Measurements from ENCODE around the gene ANO1. TPM values are rescaled to one million over a fixed set of nuclear protein-coding genes. Genes with fewer than 3 reads are reported as not detected.

ANO1 gene
- total RNA-seq, 1 donor from 2014 or later = 244 TPM

DNA sequence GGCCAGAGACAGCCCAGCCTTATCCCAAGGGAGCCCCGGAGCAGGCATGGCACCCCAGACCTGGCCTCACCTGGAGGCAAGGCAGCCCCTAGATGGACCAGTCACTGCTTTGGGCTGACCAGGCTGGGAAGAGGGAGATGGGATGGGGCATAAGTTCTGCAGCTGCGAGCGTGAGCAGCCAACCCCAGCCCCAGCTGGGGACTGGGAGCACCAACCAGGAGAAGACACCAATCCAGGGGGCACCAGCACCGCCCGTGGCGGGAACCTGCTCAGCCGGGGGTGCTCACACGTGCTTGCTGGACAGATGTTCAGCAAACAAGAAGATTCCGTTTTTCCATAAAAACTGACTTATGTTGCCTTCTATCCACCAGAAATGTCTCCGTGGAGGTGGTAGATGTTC lies 108.8 kb downstream of the ANO1 start:
- no peak overlapping the region for H3K4me3 ChIP-seq
- intact Hi-C loops (cut with DNase I) = no loop called here
- no peak for DNase-seq (ENCODE audit: low spot score in 2 of 2)
- H3K36me3 ChIP-seq = peaks cover 56 to 60% of the 10 kb centered on the region in 2 donors
- TF ChIP-seq, protein P1, sequence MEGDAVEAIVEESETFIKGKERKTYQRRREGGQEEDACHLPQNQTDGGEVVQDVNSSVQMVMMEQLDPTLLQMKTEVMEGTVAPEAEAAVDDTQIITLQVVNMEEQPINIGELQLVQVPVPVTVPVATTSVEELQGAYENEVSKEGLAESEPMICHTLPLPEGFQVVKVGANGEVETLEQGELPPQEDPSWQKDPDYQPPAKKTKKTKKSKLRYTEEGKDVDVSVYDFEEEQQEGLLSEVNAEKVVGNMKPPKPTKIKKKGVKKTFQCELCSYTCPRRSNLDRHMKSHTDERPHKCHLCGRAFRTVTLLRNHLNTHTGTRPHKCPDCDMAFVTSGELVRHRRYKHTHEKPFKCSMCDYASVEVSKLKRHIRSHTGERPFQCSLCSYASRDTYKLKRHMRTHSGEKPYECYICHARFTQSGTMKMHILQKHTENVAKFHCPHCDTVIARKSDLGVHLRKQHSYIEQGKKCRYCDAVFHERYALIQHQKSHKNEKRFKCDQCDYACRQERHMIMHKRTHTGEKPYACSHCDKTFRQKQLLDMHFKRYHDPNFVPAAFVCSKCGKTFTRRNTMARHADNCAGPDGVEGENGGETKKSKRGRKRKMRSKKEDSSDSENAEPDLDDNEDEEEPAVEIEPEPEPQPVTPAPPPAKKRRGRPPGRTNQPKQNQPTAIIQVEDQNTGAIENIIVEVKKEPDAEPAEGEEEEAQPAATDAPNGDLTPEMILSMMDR (IDR thresholded peaks at IDR 0.05) = no peak
- no peaks in the 10 kb centered on the region for H3K9me3 ChIP-seq
- H3K27me3 ChIP-seq = no peaks in the 10 kb centered on the region
- peak overlapping the region; percentile 6 to 16 for H3K27ac ChIP-seq
- H3K4me1 ChIP-seq = peaks cover 0 to 6% of the 10 kb centered on the region in 2 donors

DNA sequence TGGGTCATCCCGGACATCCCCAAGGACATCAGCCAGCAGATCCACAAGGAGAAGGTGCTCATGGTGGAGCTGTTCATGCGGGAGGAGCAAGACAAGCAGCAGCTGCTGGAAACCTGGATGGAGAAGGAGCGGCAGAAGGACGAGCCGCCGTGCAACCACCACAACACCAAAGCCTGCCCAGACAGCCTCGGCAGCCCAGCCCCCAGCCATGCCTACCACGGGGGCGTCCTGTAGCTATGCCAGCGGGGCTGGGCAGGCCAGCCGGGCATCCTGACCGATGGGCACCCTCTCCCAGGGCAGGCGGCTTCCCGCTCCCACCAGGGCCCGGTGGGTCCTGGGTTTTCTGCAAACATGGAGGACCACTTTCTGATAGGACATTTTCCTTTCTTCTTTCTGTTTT lies 109.7 kb downstream of the ANO1 start:
- Histone ChIP-seq H3K27me3 (no peaks in the 10 kb centered on the region), H3K36me3 (peaks cover 48 to 51% of the 10 kb centered on the region in 2 donors), H3K9me3 (no peaks in the 10 kb centered on the region), H3K4me1 (peaks cover 0 to 9% of the 10 kb centered on the region in 2 donors), H3K27ac (peak overlapping the region in 1 of 2 donors; percentile 6), H3K4me3 (no peak overlapping the region)
- TF ChIP-seq, protein P1 (IDR thresholded peaks at IDR 0.05) = no peak
- no peak for DNase-seq (ENCODE audit: low spot score in 2 of 2)
- intact Hi-C loops (cut with DNase I) = no loop called here

DNA sequence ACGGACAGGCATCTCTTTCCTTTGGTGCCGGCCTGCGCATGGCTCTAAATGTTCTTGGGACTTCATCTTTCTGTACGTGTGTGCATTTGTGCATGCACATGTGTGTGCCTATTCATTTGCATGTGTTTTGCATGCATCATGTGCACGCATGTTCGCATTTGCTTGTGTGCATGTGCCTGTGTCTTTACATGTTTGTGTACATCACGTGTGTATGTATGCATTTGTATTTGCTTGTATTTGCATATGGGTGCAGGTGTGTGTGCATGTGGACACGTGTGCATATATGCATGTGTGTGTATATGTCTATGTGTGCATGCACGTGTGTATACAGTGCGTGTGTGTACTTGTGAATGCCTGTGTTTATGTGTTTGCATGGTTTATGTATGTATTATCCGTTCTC lies 111.5 kb downstream of the ANO1 start:
- Histone ChIP-seq H3K9me3 (no peaks in the 10 kb centered on the region), H3K27ac (no peak overlapping the region), H3K27me3 (no peaks in the 10 kb centered on the region), H3K4me1 (peaks cover 0 to 11% of the 10 kb centered on the region in 2 donors), H3K4me3 (no peak overlapping the region), H3K36me3 (peaks cover 37 to 39% of the 10 kb centered on the region in 2 donors)
- TF ChIP-seq, protein P1 (IDR thresholded peaks at IDR 0.05) = no peak
- intact Hi-C loops (cut with DNase I) = loop anchor here (5.0 kb wide), 2 partner anchors 112 to 487 kb away; partner anchors contain the start of genes ANO1 and FGF19
- DNase-seq (ENCODE audit: low spot score in 2 of 2) = no peak

DNA sequence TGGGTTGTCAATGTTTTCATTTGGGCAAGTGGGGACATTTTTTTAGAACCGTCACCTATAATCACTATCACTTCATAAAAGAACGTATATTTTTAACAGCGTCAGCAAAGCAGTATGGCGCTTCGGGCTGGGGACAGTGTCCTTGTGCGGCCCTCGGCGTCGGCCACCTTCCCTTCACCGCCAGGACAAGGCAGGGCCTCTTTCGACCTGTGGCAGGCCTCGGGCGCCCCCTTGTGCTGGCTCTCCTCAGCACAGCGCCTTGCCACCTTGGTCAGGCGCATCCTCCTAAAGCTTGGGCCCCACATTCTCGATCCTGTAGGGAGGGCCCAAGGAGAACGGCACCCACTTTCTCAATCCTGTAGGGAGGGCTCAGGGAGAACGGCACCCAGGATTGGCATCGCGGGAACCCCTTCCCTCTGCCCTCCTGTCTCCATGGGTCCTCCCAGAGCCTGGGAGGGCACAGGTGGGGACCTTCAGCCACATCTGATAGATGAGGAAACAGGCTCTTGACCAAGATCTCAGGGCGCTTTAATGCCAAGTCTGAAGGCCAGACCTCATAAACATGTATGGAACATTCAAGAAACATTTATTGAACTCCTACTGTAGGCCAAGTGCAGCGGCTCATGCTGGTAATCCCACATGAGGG lies 113.5 kb downstream of the ANO1 start:
- TF ChIP-seq, protein P1 (IDR thresholded peaks at IDR 0.05) = peak; percentile 91 to 92 (median 92)
- H3K4me3 ChIP-seq = no peak overlapping the region
- H3K4me1 ChIP-seq = peaks cover 0 to 11% of the 10 kb centered on the region in 2 donors
- H3K27ac ChIP-seq = no peak overlapping the region
- DNase-seq (ENCODE audit: low spot score in 2 of 2) = peak in 1 of 2 donors; percentile 85
- H3K36me3 ChIP-seq = peaks cover 17 to 21% of the 10 kb centered on the region in 2 donors
- intact Hi-C loops (cut with DNase I) = loop anchor here (1.0 to 5.0 kb wide), 4 partner anchors 114 to 489 kb away; partner anchors contain the start of genes ANO1 and FGF19
- H3K9me3 ChIP-seq = no peaks in the 10 kb centered on the region
- H3K27me3 ChIP-seq = no peaks in the 10 kb centered on the region

DNA sequence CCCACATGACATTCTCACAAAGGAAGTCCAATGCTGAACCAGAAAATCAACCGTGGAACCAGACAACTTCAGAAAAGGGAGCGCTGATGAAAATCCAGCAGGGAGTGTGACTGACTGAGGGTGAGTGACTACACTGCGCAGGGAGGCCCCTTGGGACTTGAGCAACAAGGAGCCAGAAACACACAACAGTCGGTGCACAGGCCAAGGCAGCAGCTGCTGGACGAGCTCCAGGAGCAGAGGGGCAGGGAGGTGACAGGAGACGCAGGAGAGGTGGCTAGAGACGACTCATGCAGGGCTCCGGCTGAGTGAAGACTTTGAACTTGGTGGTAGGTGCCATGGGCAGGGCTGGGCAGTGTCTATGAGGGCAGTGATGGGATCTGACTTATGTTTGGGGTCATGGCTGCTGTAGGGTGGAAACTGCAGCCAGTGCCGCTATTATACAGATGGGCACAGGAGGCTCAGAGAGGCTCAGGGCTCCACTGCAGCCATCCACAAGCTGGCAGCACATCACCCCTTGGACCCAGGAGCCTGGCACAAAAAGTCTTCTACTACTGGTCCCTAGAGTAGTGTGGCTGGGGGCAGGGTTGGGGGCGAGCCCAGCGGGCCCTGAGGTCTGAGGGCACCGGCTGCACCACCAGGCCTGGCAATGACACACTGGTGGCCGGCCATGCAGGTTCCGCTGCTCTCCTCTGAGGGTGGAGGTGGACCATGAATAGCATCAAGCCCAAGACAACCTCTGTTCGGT lies 114.7 kb downstream of the ANO1 start:
- Histone ChIP-seq H3K4me3 (no peak overlapping the region), H3K36me3 (peaks cover 6 to 11% of the 10 kb centered on the region in 2 donors), H3K4me1 (peaks cover 0 to 11% of the 10 kb centered on the region in 2 donors), H3K9me3 (no peaks in the 10 kb centered on the region), H3K27me3 (no peaks in the 10 kb centered on the region), H3K27ac (peak overlapping the region in 1 of 2 donors; percentile 9)
- TF ChIP-seq, protein P1 (IDR thresholded peaks at IDR 0.05) = no peak
- intact Hi-C loops (cut with DNase I) = loop anchor here (1.0 to 5.0 kb wide), 3 partner anchors 116 to 491 kb away; partner anchors contain the start of genes ANO1 and FGF19
- peak; percentile 34 to 86 for DNase-seq (ENCODE audit: low spot score in 2 of 2)

All from ascending aorta (tissue), 2 donors.